HG03565 (cell line): Measurements from ENCODE around the gene ENTPD1.
"Not testable (repeated sequence)": the region's sequence is repeated elsewhere in the genome, so short reads cannot be mapped to it uniquely, and the experiment has no call there.

Experiments
- ATAC-seq: cut with Tn5 transposase; IDR thresholded peaks from one replicate; pipeline ENCODE4 v1.9.1; 2021; ENCODE audit warnings: mild to moderate bottlenecking, moderate library complexity; ENCODE audit not compliant: unreplicated experiment

The ENTPD1 gene

GRCh38 chr10:95860166-95860940 is 104.4 kb downstream of the ENTPD1 start:
- ATAC-seq, result no peak

- no peak for ATAC-seq
These were observed 105.4 kb downstream of the ENTPD1 start for GRCh38 chr10:95861386-95861785.

GRCh38 chr10:95864906-95865813 is 109.2 kb downstream of the ENTPD1 start:
- peak; percentile 89 for ATAC-seq

GRCh38 chr10:95865814-95866466 is 110.0 kb downstream of the ENTPD1 start:
- no peak for ATAC-seq

GRCh38 chr10:95866467-95866842 is 110.5 kb downstream of the ENTPD1 start:
- ATAC-seq, result no peak

- no peak for ATAC-seq
These were observed 111.9 kb downstream of the ENTPD1 start for GRCh38 chr10:95867866-95868265.

GRCh38 chr10:95872158-95872711 is 116.3 kb downstream of the ENTPD1 start:
- ATAC-seq, result no peak

GRCh38 chr10:95873139-95873538 is 117.2 kb downstream of the ENTPD1 start:
- ATAC-seq, result no peak

- ATAC-seq, result no peak
These were observed 117.7 kb downstream of the ENTPD1 start for GRCh38 chr10:95873651-95874050.

- ATAC-seq, result not testable (repeated sequence)
These were observed 118.8 kb downstream of the ENTPD1 start for GRCh38 chr10:95874783-95875182.

- no peak for ATAC-seq
These were observed 120.8 kb downstream of the ENTPD1 start for GRCh38 chr10:95876756-95877155.

- peak; percentile 47 for ATAC-seq
These were observed 121.9 kb downstream of the ENTPD1 start for GRCh38 chr10:95877881-95878280.

- peak; percentile 38 for ATAC-seq
These were observed 124.7 kb downstream of the ENTPD1 start for GRCh38 chr10:95880704-95881103.

GRCh38 chr10:95881316-95881715 is 125.4 kb downstream of the ENTPD1 start:
- no peak for ATAC-seq

GRCh38 chr10:95889830-95890229 is 133.9 kb downstream of the ENTPD1 start:
- ATAC-seq, result no peak

GRCh38 chr10:95896071-95896850 is 140.3 kb downstream of the ENTPD1 start:
- no peak for ATAC-seq

- ATAC-seq, result not testable (repeated sequence)
These were observed 150.1 kb downstream of the ENTPD1 start for GRCh38 chr10:95905897-95906580.

GRCh38 chr10:95906677-95907455 is 150.9 kb downstream of the ENTPD1 start:
- peak; percentile 36 for ATAC-seq
